Stimulated activated CD8-positive, alpha-beta memory T cell treated with anti-CD3 and anti-CD28 coated beads, Interleukin-2, amount 100 ng/mL, for 1 hour (primary cell): ENCODE data around the gene SGMS1.
"Not testable (repeated sequence)": the region's sequence is repeated elsewhere in the genome, so short reads cannot be mapped to it uniquely, and the experiment has no call there.

ENCODE experiments used
- DNase-seq, 2 donors: peaks; one replicate each; pipeline ENCODE4 v3.0.0-alpha.2; 2020; ENCODE audit warnings: low read depth in 2 of 2

Gene SGMS1

GRCh38 chr10:50271564-50272250 lies 352.0 kb downstream of the SGMS1 start:
- DNase-seq: no peak

DNA sequence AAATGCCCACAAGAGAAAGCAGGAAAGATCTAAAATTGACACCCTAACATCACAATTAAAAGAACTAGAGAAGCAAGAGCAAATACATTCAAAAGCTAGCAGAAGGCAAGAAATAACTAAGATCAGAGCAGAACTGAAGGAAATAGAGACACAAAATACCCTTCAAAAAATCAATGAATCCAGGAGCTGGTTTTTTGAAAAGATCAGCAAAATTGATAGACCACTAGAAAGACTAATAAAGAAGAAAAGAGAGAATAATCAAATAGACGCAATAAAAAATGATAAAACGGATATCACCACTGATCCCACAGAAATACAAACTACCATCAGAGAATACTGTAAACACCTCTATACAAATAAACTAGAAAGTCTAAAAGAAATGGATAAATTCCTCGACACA lies 355.9 kb downstream of the SGMS1 start:
- DNase-seq: not testable (repeated sequence)

DNA sequence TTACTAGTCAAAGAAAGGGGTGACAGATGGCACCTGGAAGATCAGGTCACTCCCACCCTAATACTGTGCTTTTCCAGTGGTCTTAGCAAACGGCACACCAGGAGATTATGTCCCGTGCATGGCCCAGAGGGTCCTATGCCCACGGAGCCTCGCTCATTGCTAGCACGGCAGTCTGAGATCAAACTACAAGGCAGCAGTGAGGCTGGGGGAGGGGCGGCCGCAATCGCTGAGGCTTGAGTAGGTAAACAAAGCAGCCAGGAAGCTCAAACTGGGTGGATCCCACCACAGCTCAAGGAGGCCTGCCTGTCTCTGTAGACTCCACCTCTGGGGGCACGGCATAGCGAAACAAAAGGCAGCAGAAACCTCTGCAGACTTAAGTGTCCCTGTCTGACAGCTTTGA lies 361.1 kb downstream of the SGMS1 start:
- DNase-seq: not testable (repeated sequence)

- no peak for DNase-seq
Measured at GRCh38 chr10:50260791-50261281, 362.9 kb downstream of the SGMS1 start.
